Keratinocyte (primary cell): ENCODE results near the gene C2orf69. TPM values are rescaled to one million over a fixed set of nuclear protein-coding genes. Genes with fewer than 3 reads are reported as not detected.

Experiments
- DNase-seq: peaks from one replicate; pipeline ENCODE4 v3.0.0-alpha.2; 2011; ENCODE audit warnings: low read depth, missing footprints, low spot score
- FAIRE-seq: peaks from 2 replicates; lab custom pipeline; 2011; peaks lifted over from hg19 to GRCh38; lab: Jason Lieb, UNC
- H2AFZ ChIP-seq: 2 replicates; pipeline ENCODE4 v1.6.0; 2012; ENCODE audit warnings: low read length, control low read depth, inconsistent platforms; ENCODE audit not compliant: control insufficient read depth
- H3K27ac ChIP-seq: 2 replicates; pipeline ENCODE4 v1.5.1; 2011; ENCODE audit warnings: low read length; ENCODE audit not compliant: control insufficient read depth, insufficient read depth
- H3K27me3 ChIP-seq: 3 replicates; pipeline ENCODE4 v1.6.0; 2011; ENCODE audit warnings: low read length; ENCODE audit not compliant: control insufficient read depth, insufficient read depth; ENCODE audit errors: extremely low read depth
- H3K36me3 ChIP-seq, 2 experiments: 2 replicates in 1 of 2; 3 replicates in 1 of 2; pipeline ENCODE4 v1.5.1; 2011; ENCODE audit warnings: low read length in 2 of 2, mild to moderate bottlenecking in 1 of 2; ENCODE audit not compliant: control insufficient read depth in 2 of 2, insufficient read depth in 2 of 2; ENCODE audit errors: extremely low read depth in 1 of 2
- H3K4me1 ChIP-seq: 3 replicates; pipeline ENCODE4 v1.5.1; 2011; ENCODE audit warnings: low read length; ENCODE audit not compliant: control insufficient read depth, insufficient read depth; ENCODE audit errors: extremely low read depth
- H3K4me2 ChIP-seq: 3 replicates; pipeline ENCODE4 v1.6.0; 2011; ENCODE audit warnings: low read depth, low read length; ENCODE audit not compliant: control insufficient read depth, insufficient read depth; ENCODE audit errors: extremely low read depth
- H3K4me3 ChIP-seq, 3 experiments: fragments of 200-600 bp in 1 of 3; sonication (generic) in 1 of 3; 2 replicates in 2 of 3; 3 replicates in 1 of 3; pipeline ENCODE4 v1.5.1; 2011 to 2016; ENCODE audit warnings: low read length in 3 of 3, mild to moderate bottlenecking in 3 of 3, control low read depth in 2 of 3, inconsistent platforms in 1 of 3, low read depth in 1 of 3, mixed read lengths in 1 of 3, mixed run types in 1 of 3, moderate library complexity in 1 of 3; ENCODE audit not compliant: control insufficient read depth in 2 of 3, insufficient read depth in 2 of 3; ENCODE audit errors: extremely low read depth in 1 of 3
- H3K79me2 ChIP-seq: 2 replicates; pipeline ENCODE4 v1.6.0; 2012; ENCODE audit warnings: low read length; ENCODE audit not compliant: control insufficient read depth, insufficient read depth
- H3K9ac ChIP-seq: 3 replicates; pipeline ENCODE4 v1.6.0; 2011; ENCODE audit warnings: low read length; ENCODE audit not compliant: control insufficient read depth, insufficient read depth; ENCODE audit errors: extremely low read depth
- H3K9me1 ChIP-seq: 3 replicates; pipeline ENCODE4 v1.6.0; 2011; ENCODE audit warnings: low read length; ENCODE audit not compliant: control insufficient read depth, insufficient read depth; ENCODE audit errors: extremely low read depth
- H3K9me3 ChIP-seq: 2 replicates; pipeline ENCODE4 v1.5.1; 2012; ENCODE audit warnings: low read depth, low read length; ENCODE audit not compliant: control insufficient read depth
- H4K20me1 ChIP-seq: 3 replicates; pipeline ENCODE4 v1.6.0; 2011; ENCODE audit warnings: low read length; ENCODE audit not compliant: control insufficient read depth, insufficient read depth; ENCODE audit errors: extremely low read depth
- CTCF ChIP-seq, 3 experiments: IDR thresholded peaks in 1 of 3; conservative IDR thresholded peaks in 1 of 3; optimal IDR thresholded peaks in 1 of 3; 2 replicates in 2 of 3; 3 replicates in 1 of 3; pipeline versions ENCODE3 to v1.5.1; 2011; ENCODE audit warnings: low read length in 3 of 3, mild to moderate bottlenecking in 3 of 3, moderate library complexity in 2 of 3, control low read depth in 1 of 3, inconsistent platforms in 1 of 3; ENCODE audit not compliant: insufficient read depth in 2 of 3; ENCODE audit errors: extremely low read depth in 1 of 3
- EZH2 ChIP-seq: IDR thresholded peaks from one replicate; pipeline ENCODE4 v1.6.1; 2012; ENCODE audit warnings: inconsistent platforms, mild to moderate bottlenecking, low read length, moderate library complexity
- dilution Hi-C: fragments of 300-500 bp; cut with MboI; formaldehyde crosslinking; loops from one replicate; pipeline ENCODE4 v1.7.0; 2020; ENCODE audit warnings: low sequenced_read_pairs; ENCODE audit not compliant: extremely low pct_ligation_motif_present
- polyA plus RNA-seq, 5 experiments: library from polyadenylated mRNA; depleted of rRNA in 3 of 5; stranded (reverse) in 3 of 5; stranded (forward) in 1 of 5; unstranded in 1 of 5; fragments of >200 nt; gene quantifications; 1 replicate in 1 of 5; 2 replicates in 3 of 5; 3 replicates in 1 of 5; pipeline versions ENCODE4 v1.2.1 to v1.2.3, GENCODE V29; 2011 to 2012; ENCODE audit warnings: missing spikeins in 2 of 5, low read depth in 1 of 5, low replicate concordance in 1 of 5

The C2orf69 gene
- polyA plus RNA-seq, 1 donor (not counting 4 experiments of a cell fraction or from before 2014, with no cell fraction given) = 8.6 TPM

- Histone ChIP-seq H3K27me3 (no peaks in the 10 kb centered on the region), H3K4me2 (no peak overlapping the region), H4K20me1 (no peaks in the 10 kb centered on the region), H3K27ac (no peak overlapping the region), H2AFZ (no peak overlapping the region), H3K4me3 (no peak overlapping the region), H3K36me3 (no peaks in the 10 kb centered on the region), H3K9ac (no peak overlapping the region), H3K4me1 (no peaks in the 10 kb centered on the region), H3K9me3 (no peaks in the 10 kb centered on the region), H3K79me2 (no peaks in the 10 kb centered on the region), H3K9me1 (no peaks in the 10 kb centered on the region)
- DNase-seq = no peak
- no peak for TF ChIP-seq CTCF (optimal IDR thresholded peaks at IDR 0.05 in 1 of 3, IDR thresholded peaks at IDR 0.05 in 1 of 3, conservative IDR thresholded peaks at IDR 0.05 in 1 of 3; ENCODE audit: extremely low read depth in 1 of 3, insufficient read depth in 2 of 3, low read length in 3 of 3)
- no peak for TF ChIP-seq EZH2
- dilution Hi-C loops = no loop called here
- no peak for FAIRE-seq
These were observed 45.2 kb upstream of the C2orf69 start for GRCh38 chr2:199865905-199866304.

GRCh38 chr2:199868431-199869226 lies 42.5 kb upstream of the C2orf69 start:
- no peak for TF ChIP-seq CTCF (optimal IDR thresholded peaks at IDR 0.05 in 1 of 3, IDR thresholded peaks at IDR 0.05 in 1 of 3, conservative IDR thresholded peaks at IDR 0.05 in 1 of 3; ENCODE audit: extremely low read depth in 1 of 3, insufficient read depth in 2 of 3, low read length in 3 of 3)
- TF ChIP-seq EZH2 = no peak
- H3K79me2 ChIP-seq = no peaks in the 10 kb centered on the region
- dilution Hi-C loops = no loop called here
- H2AFZ ChIP-seq = no peak overlapping the region
- DNase-seq (no peak), FAIRE-seq (no peak)
- no peak overlapping the region for H3K27ac ChIP-seq
- no peak overlapping the region for H3K4me3 ChIP-seq
- no peaks in the 10 kb centered on the region for H3K27me3 ChIP-seq
- no peaks in the 10 kb centered on the region for H3K4me1 ChIP-seq
- no peaks in the 10 kb centered on the region for H3K36me3 ChIP-seq
- no peak overlapping the region for H3K9ac ChIP-seq
- H3K9me3 ChIP-seq = no peaks in the 10 kb centered on the region
- H3K4me2 ChIP-seq = no peak overlapping the region
- no peaks in the 10 kb centered on the region for H3K9me1 ChIP-seq
- no peaks in the 10 kb centered on the region for H4K20me1 ChIP-seq
